K562 (cell line): Measurements from ENCODE around the gene PAIP2. TPM values are rescaled to one million over a fixed set of nuclear protein-coding genes. Genes with fewer than 3 reads are reported as not detected.

Experiments used
- E2F3 ChIP-seq: fragments of 250-450 bp; sonication (Bioruptor Pico); IDR thresholded peaks from 2 replicates; pipeline ENCODE4 v1.4.0; 2020; ENCODE audit warnings: mild to moderate bottlenecking
- FOXP1 ChIP-seq: sonication (generic); formaldehyde crosslinking; IDR thresholded peaks from 2 replicates; pipeline ENCODE4 v1.8.0; 2022; ENCODE audit warnings: mild to moderate bottlenecking, missing genetic modification reagents
- GATAD2B ChIP-seq: fragments of 450-650 bp; IDR thresholded peaks from 2 replicates; pipeline ENCODE4 v1.6.1; 2017; ENCODE audit warnings: mild to moderate bottlenecking, borderline replicate concordance
- IRF1 ChIP-seq: sonication (generic); formaldehyde crosslinking; IDR thresholded peaks from 2 replicates; pipeline ENCODE4 v1.8.0; 2022; ENCODE audit warnings: missing genetic modification reagents, mild to moderate bottlenecking, borderline replicate concordance
- KLF13 ChIP-seq: fragments of 450-650 bp; IDR thresholded peaks from 2 replicates; pipeline ENCODE4 v1.6.1; 2016; ENCODE audit warnings: missing genetic modification characterization, low read depth, mild to moderate bottlenecking, missing compliant biosample characterization, moderate library complexity, borderline replicate concordance
- MTA3 ChIP-seq: fragments of 450-650 bp; formaldehyde crosslinking; IDR thresholded peaks from 2 replicates; pipeline ENCODE4 v1.6.1; 2017; ENCODE audit warnings: mild to moderate bottlenecking, borderline replicate concordance
- NKRF ChIP-seq: fragments of 450-650 bp; IDR thresholded peaks from 2 replicates; pipeline ENCODE4 v1.6.1; 2016; ENCODE audit warnings: borderline replicate concordance
- NR2C1 ChIP-seq, 2 experiments: fragments of 450-650 bp; IDR thresholded peaks; 2 replicates each; pipeline ENCODE4 v1.6.1; 2017; ENCODE audit warnings: mild to moderate bottlenecking in 2 of 2, antibody characterized with exemption in 1 of 2, inconsistent platforms in 1 of 2, missing compliant biosample characterization in 1 of 2, missing genetic modification characterization in 1 of 2
- PRDM10 ChIP-seq: fragments of 450-650 bp; IDR thresholded peaks from 2 replicates; pipeline ENCODE4 v1.6.1; 2018; ENCODE audit not compliant: partially characterized antibody
- SAFB2 ChIP-seq: fragments of 200-400 bp; formaldehyde crosslinking; IDR thresholded peaks from 2 replicates; pipeline ENCODE4 v1.6.1; 2018; ENCODE audit warnings: borderline replicate concordance, low read length, low read depth, moderate library complexity; ENCODE audit not compliant: severe bottlenecking
- SMARCE1 ChIP-seq: fragments of 450-650 bp; IDR thresholded peaks from 2 replicates; pipeline ENCODE4 v1.7.1; 2016; ENCODE audit warnings: mild to moderate bottlenecking
- TCF7 ChIP-seq: sonication (generic); IDR thresholded peaks from 2 replicates; pipeline ENCODE4 v1.6.1; 2016; ENCODE audit warnings: antibody characterized with exemption, borderline replicate concordance
- XRCC3 ChIP-seq: fragments of 450-650 bp; IDR thresholded peaks from 2 replicates; pipeline ENCODE4 v1.6.1; 2017; ENCODE audit warnings: mild to moderate bottlenecking, moderate library complexity
- XRCC5 ChIP-seq: fragments of 200-400 bp; formaldehyde crosslinking; IDR thresholded peaks from 2 replicates; pipeline ENCODE4 v1.6.1; 2017; ENCODE audit warnings: low read depth, mild to moderate bottlenecking, low read length
- YY1 ChIP-seq, 3 experiments: IDR thresholded peaks; 2 replicates each; pipeline ENCODE4 v1.6.1; 2011; ENCODE audit warnings: low read length in 2 of 3, mild to moderate bottlenecking in 2 of 3, moderate library complexity in 2 of 3, borderline replicate concordance in 1 of 3, control low read depth in 1 of 3, low read depth in 1 of 3; ENCODE audit not compliant: insufficient read depth in 3 of 3, insufficient replicate concordance in 2 of 3, control insufficient read depth in 1 of 3, insufficient read length in 1 of 3; ENCODE audit errors: extremely low read depth in 1 of 3
- ZFPM2 ChIP-seq: fragments of 250-450 bp; sonication (Bioruptor Pico); IDR thresholded peaks from 2 replicates; pipeline ENCODE4 v1.5.1; 2022; ENCODE audit warnings: mild to moderate bottlenecking
- ZNF146 ChIP-seq: IDR thresholded peaks from one replicate; pipeline ENCODE4 v1.6.1; 2018; ENCODE audit warnings: missing compliant biosample characterization; ENCODE audit not compliant: unreplicated experiment
- ZNF175 ChIP-seq: fragments of 200-800 bp; sonication (Bioruptor generic); IDR thresholded peaks from 2 replicates; pipeline ENCODE4 v1.6.1; 2016; ENCODE audit warnings: low read depth, mild to moderate bottlenecking, missing genetic modification characterization, missing compliant biosample characterization
- ZNF217 ChIP-seq: sonication (generic); formaldehyde crosslinking; IDR thresholded peaks from 2 replicates; pipeline ENCODE4 v1.8.0; 2022; ENCODE audit warnings: mild to moderate bottlenecking, missing genetic modification reagents
- ZNF239 ChIP-seq: fragments of 250-450 bp; sonication (Bioruptor Pico); IDR thresholded peaks from 2 replicates; pipeline ENCODE4 v1.4.0; 2020; ENCODE audit warnings: mild to moderate bottlenecking
- ZSCAN32 ChIP-seq: fragments of 450-650 bp; formaldehyde crosslinking; IDR thresholded peaks from 2 replicates; pipeline ENCODE4 v1.4.0; 2020; ENCODE audit warnings: mild to moderate bottlenecking, moderate library complexity
- polyA plus RNA-seq, 8 experiments: library from polyadenylated mRNA; depleted of rRNA in 4 of 8; stranded (reverse) in 5 of 8; unstranded in 3 of 8; fragments of >200 nt; fragmentation: Nextera tagmentation in 2 of 8; fragmentation: Illumina TruSeq in 1 of 8; extraction: Ambion mirVana in 2 of 8; extraction: Trizol in 1 of 8; gene quantifications; 2 replicates each; pipeline versions ENCODE4 v1.2.1 to v1.2.3, GENCODE V29; 2011 to 2014; ENCODE audit warnings: inconsistent platforms in 1 of 8, missing spikeins in 1 of 8
- total RNA-seq, 7 experiments: library from RNA; depleted of rRNA in 6 of 7; stranded (reverse); fragments of >200 nt in 6 of 7; fragmentation: Illumina TruSeq in 2 of 7; extraction: Trizol in 2 of 7; gene quantifications; 2 replicates each; pipeline versions ENCODE4 v1.2.1 to v1.2.3, GENCODE V29; 2011 to 2021; ENCODE audit warnings: low replicate concordance in 1 of 7

Gene PAIP2
- total and polyA plus RNA-seq, 9 of the 15 experiments (the other 6 are each of a cell fraction or from before 2014, with no cell fraction given) = 78.3 to 187 (median 128) TPM

- TF ChIP-seq IRF1 = no peak
- no peak for TF ChIP-seq XRCC3
- TF ChIP-seq SAFB2 = no peak
- TF ChIP-seq GATAD2B = no peak
- no peak for TF ChIP-seq TCF7
- no peak; the same call in 1 of the 2 replicates for TF ChIP-seq NKRF
- peak; percentile 86; the same call in 1 of the 2 replicates for TF ChIP-seq MTA3
- peak; percentile 43 for TF ChIP-seq XRCC5
- no peak for TF ChIP-seq ZNF239
- no peak for TF ChIP-seq SMARCE1
- no peak for TF ChIP-seq NR2C1 (IDR thresholded peaks at IDR 0.05)
- TF ChIP-seq NR2C1 (tag; IDR thresholded peaks at IDR 0.05) = peak; percentile 31; the same call in 1 of the 2 replicates
- no peak for TF ChIP-seq PRDM10
- TF ChIP-seq KLF13 (tag) = no peak; the same call in 1 of the 2 replicates
- peak; percentile 87 for TF ChIP-seq ZNF175 (CRISPR knock-in tag)
- peak; percentile 90; the same call in 1 of the 2 replicates for TF ChIP-seq FOXP1 (CRISPR knock-in tag)
- TF ChIP-seq E2F3 (CRISPR knock-in tag) = no peak
- 0 out of 2 replicates have a peak, but pooled peaks have one; percentile 81 for TF ChIP-seq ZFPM2 (CRISPR knock-in tag)
- peak; percentile 15 for TF ChIP-seq ZNF146
- no peak for TF ChIP-seq ZSCAN32
- peak in 2 of 3 experiments; percentile 53 to 64 for TF ChIP-seq YY1 (IDR thresholded peaks at IDR 0.05; ENCODE audit: borderline replicate concordance in 1 of 3, control insufficient read depth in 1 of 3, extremely low read depth in 1 of 3, insufficient read depth in 3 of 3, insufficient read length in 1 of 3, insufficient replicate concordance in 2 of 3, low read depth in 1 of 3, low read length in 2 of 3)
- TF ChIP-seq ZNF217 = no peak
These were observed at the start of gene PAIP2 (continued) for GRCh38 chr5:139341689-139342422.
